Smooth muscle cell of the coronary artery (primary cell): Measurements from ENCODE around the gene ACTL8. TPM values are rescaled to one million over a fixed set of nuclear protein-coding genes. Genes with fewer than 3 reads are reported as not detected.

Source experiments
- total RNA-seq: library from RNA; depleted of rRNA; stranded (reverse); fragments of >200 nt; gene quantifications from 2 replicates; pipeline ENCODE4 v1.2.3, GENCODE V29; 2014; ENCODE audit warnings: low replicate concordance

The ACTL8 gene, protein sequence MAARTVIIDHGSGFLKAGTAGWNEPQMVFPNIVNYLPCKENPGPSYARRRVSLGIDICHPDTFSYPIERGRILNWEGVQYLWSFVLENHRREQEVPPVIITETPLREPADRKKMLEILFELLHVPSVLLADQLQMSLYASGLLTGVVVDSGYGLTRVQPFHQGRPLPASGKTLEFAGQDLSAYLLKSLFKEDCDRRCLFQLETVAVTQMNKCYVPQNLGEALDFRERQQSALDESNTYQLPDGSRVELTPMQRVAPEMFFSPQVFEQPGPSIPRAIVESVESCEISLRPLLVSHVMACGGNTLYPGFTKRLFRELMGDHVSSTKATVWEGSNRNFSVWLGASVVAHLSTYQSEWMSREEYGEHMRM
- total RNA-seq, result 0.47 TPM in 1 of 2 replicates, not detected in the other

DNA sequence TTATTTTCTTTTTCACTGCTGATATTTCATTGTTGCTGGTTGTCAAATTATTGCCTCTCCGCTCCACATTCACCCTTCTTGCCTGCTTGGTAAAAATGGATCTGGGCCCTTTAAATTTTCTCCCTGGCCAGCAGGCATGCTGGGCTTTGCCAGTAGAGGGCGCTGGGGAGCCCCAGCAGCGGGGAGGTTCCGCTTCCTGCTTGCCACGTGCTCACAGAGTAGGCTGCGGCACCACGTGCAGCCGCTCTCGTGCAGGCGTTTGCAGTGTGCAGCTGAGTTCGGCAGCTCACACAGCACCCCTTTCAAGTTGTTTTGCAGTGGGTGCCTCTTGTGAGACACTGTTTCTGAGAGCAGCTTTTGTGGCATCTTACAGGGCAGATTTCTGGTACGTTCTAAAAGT lies at the start of gene ACTL8:
TSS of gene ACTL8 (plus strand) at position 214 of the 400 bp plus-strand sequence. CDS start 67,676 bp downstream, outside the sequence.

Other genes starting within 250 kb of the ACTL8 start
- gene ARHGEF10L, start 215.6 kb upstream of the ACTL8 start, total RNA-seq, result 17.4 and 25.3 TPM in 2 replicates